ENCODE results near the gene COL6A1.

GRCh38 chr21:45932922-45933502 is 48.6 kb upstream of the COL6A1 start:
- TF ChIP-seq CTCF (conservative IDR thresholded peaks at IDR 0.05; ENCODE audit: low read length) (no peak), EZH2phosphoT487 (IDR thresholded peaks at IDR 0.05; ENCODE audit: borderline replicate concordance, low read depth, low read length) (no peak)
